Peyer's patch (tissue), 4 donors: ENCODE data around the gene PIMREG.

Experiments used
- POLR2A ChIP-seq, 2 donors: fragments of 450-650 bp; IDR thresholded peaks; one replicate each; pipeline ENCODE4 v1.5.1; 2017; ENCODE audit warnings: antibody characterized with exemption in 2 of 2, mild to moderate bottlenecking in 2 of 2, moderate library complexity in 2 of 2
- TF ChIP-seq, protein P1 (sequence below), 6 experiments: fragments of 450-650 bp in 4 of 6; fragments of 200-600 bp in 2 of 6; sonication (generic) in 1 of 6; IDR thresholded peaks; one replicate each; pipeline ENCODE4 v1.5.1; 2017 to 2019; ENCODE audit warnings: antibody characterized with exemption in 6 of 6, mild to moderate bottlenecking in 3 of 6, moderate library complexity in 1 of 6

DNA sequence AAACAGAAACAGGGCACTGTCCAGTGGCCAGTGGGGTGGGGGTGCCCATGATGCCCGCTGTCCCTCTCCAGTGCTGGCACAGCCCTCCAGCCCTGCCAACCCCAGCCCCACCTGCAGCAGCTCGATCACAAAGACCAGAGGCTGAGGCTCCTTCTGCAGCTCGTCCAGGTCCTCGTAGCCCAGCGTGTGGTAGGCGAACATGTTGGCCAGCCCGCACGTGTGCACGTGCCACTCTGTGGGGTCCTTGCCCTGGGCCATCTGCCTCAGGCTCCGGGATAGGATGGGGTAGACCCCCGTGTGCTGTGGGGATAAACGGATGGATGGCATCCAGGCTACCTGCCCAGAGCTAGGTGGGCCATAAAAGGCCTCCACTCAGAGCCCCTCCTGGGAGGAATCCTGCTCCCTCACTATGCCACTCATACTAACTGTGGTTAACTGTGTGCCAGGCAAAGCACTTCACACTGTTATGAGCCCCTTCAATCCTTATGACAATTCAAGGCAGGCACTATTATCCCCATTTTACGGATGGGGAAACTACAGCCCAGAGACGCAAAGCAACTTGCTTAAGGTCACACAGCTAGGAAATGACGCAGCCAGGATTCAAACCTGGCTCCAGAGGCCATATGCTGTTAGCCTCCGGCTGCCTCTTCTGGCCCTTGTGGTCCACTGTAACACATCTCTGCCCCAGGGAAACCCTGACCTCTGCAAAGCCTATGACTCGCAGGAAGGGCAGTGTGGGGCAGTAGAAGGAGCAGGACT lies 15.9 kb upstream of the PIMREG start:
- TF ChIP-seq, protein P1, sequence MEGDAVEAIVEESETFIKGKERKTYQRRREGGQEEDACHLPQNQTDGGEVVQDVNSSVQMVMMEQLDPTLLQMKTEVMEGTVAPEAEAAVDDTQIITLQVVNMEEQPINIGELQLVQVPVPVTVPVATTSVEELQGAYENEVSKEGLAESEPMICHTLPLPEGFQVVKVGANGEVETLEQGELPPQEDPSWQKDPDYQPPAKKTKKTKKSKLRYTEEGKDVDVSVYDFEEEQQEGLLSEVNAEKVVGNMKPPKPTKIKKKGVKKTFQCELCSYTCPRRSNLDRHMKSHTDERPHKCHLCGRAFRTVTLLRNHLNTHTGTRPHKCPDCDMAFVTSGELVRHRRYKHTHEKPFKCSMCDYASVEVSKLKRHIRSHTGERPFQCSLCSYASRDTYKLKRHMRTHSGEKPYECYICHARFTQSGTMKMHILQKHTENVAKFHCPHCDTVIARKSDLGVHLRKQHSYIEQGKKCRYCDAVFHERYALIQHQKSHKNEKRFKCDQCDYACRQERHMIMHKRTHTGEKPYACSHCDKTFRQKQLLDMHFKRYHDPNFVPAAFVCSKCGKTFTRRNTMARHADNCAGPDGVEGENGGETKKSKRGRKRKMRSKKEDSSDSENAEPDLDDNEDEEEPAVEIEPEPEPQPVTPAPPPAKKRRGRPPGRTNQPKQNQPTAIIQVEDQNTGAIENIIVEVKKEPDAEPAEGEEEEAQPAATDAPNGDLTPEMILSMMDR (IDR thresholded peaks at IDR 0.05) = no peak
- no peak for TF ChIP-seq POLR2A (IDR thresholded peaks at IDR 0.05)
